Measurements from ENCODE around the gene ZNF609. TPM values are rescaled to one million over a fixed set of nuclear protein-coding genes. Genes with fewer than 3 reads are reported as not detected.
"Not testable (repeated sequence)": the region's sequence is repeated elsewhere in the genome, so short reads cannot be mapped to it uniquely, and the experiment has no call there.

Gene ZNF609
- total and polyA plus RNA-seq, 7 donors: 4.8 to 35.2 (median 29.6) TPM

- H3K9me3 ChIP-seq: peaks cover 0 to 7% (median 3%) of the 10 kb centered on the region in 4 donors
- no peak overlapping the region for H3K27ac ChIP-seq
- intact Hi-C loops (cut with DNase I): no loop called here
- no peak for TF ChIP-seq POLR2AphosphoS5 (IDR thresholded peaks at IDR 0.05)
- no peak for TF ChIP-seq EP300 (IDR thresholded peaks at IDR 0.05)
- no peak for TF ChIP-seq POLR2A (IDR thresholded peaks at IDR 0.05)
- TF ChIP-seq, protein P1, sequence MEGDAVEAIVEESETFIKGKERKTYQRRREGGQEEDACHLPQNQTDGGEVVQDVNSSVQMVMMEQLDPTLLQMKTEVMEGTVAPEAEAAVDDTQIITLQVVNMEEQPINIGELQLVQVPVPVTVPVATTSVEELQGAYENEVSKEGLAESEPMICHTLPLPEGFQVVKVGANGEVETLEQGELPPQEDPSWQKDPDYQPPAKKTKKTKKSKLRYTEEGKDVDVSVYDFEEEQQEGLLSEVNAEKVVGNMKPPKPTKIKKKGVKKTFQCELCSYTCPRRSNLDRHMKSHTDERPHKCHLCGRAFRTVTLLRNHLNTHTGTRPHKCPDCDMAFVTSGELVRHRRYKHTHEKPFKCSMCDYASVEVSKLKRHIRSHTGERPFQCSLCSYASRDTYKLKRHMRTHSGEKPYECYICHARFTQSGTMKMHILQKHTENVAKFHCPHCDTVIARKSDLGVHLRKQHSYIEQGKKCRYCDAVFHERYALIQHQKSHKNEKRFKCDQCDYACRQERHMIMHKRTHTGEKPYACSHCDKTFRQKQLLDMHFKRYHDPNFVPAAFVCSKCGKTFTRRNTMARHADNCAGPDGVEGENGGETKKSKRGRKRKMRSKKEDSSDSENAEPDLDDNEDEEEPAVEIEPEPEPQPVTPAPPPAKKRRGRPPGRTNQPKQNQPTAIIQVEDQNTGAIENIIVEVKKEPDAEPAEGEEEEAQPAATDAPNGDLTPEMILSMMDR (IDR thresholded peaks at IDR 0.05): no peak
- no peaks in the 10 kb centered on the region for H3K36me3 ChIP-seq
- peaks cover 0 to 29% (median 18%) of the 10 kb centered on the region in 4 donors for H3K4me1 ChIP-seq
- 77 to 90% methylated on average over 4 of the region's 4 CpGs for WGBS, 2 donors
- no peak overlapping the region for H3K4me3 ChIP-seq
- no peak for DNase-seq
- H3K27me3 ChIP-seq: no peaks in the 10 kb centered on the region
Observed at GRCh38 chr15:64583519-64583918, 123.1 kb downstream of the ZNF609 start.

GRCh38 chr15:64583983-64584382, 123.6 kb downstream of the ZNF609 start:
- H3K4me3 ChIP-seq: no peak overlapping the region
- H3K9me3 ChIP-seq: peaks cover 0 to 7% (median 3%) of the 10 kb centered on the region in 4 donors
- DNase-seq: no peak
- TF ChIP-seq POLR2A (IDR thresholded peaks at IDR 0.05) (no peak), EP300 (IDR thresholded peaks at IDR 0.05) (no peak)
- 83 to 94% methylated on average over 3 of the region's 3 CpGs for WGBS, 2 donors
- intact Hi-C loops (cut with DNase I): no loop called here
- no peak overlapping the region for H3K27ac ChIP-seq
- H3K36me3 ChIP-seq: no peaks in the 10 kb centered on the region
- no peaks in the 10 kb centered on the region for H3K27me3 ChIP-seq
- peaks cover 0 to 32% (median 18%) of the 10 kb centered on the region in 4 donors for H3K4me1 ChIP-seq

GRCh38 chr15:64586259-64586870, 126.0 kb downstream of the ZNF609 start:
- Histone ChIP-seq H3K4me1 (peaks cover 0 to 37% (median 18%) of the 10 kb centered on the region in 4 donors), H3K27ac (no peak overlapping the region), H3K36me3 (no peaks in the 10 kb centered on the region), H3K4me3 (no peak overlapping the region), H3K9me3 (peaks cover 0 to 2% (median 0%) of the 10 kb centered on the region in 4 donors), H3K27me3 (no peaks in the 10 kb centered on the region)
- 92 to 95% methylated on average over 12 of the region's 12 CpGs for WGBS, 2 donors
- TF ChIP-seq POLR2A (IDR thresholded peaks at IDR 0.05) (no peak), EP300 (IDR thresholded peaks at IDR 0.05) (no peak), POLR2AphosphoS5 (IDR thresholded peaks at IDR 0.05) (no peak)
- TF ChIP-seq, protein P1 (IDR thresholded peaks at IDR 0.05): no peak
- no peak for DNase-seq
- intact Hi-C loops (cut with DNase I): no loop called here

GRCh38 chr15:64586984-64587383, 126.6 kb downstream of the ZNF609 start:
- H3K27ac ChIP-seq: no peak overlapping the region
- TF ChIP-seq, protein P1 (IDR thresholded peaks at IDR 0.05): no peak
- TF ChIP-seq EP300 (IDR thresholded peaks at IDR 0.05): no peak
- no peak for TF ChIP-seq POLR2A (IDR thresholded peaks at IDR 0.05)
- TF ChIP-seq POLR2AphosphoS5 (IDR thresholded peaks at IDR 0.05): no peak
- peaks cover 0 to 37% (median 18%) of the 10 kb centered on the region in 4 donors for H3K4me1 ChIP-seq
- no peak for DNase-seq
- H3K4me3 ChIP-seq: no peak overlapping the region
- H3K27me3 ChIP-seq: no peaks in the 10 kb centered on the region
- intact Hi-C loops (cut with DNase I): no loop called here
- 89 to 92% methylated on average over 4 of the region's 4 CpGs for WGBS, 2 donors
- H3K9me3 ChIP-seq: no peaks in the 10 kb centered on the region
- no peaks in the 10 kb centered on the region for H3K36me3 ChIP-seq

DNA sequence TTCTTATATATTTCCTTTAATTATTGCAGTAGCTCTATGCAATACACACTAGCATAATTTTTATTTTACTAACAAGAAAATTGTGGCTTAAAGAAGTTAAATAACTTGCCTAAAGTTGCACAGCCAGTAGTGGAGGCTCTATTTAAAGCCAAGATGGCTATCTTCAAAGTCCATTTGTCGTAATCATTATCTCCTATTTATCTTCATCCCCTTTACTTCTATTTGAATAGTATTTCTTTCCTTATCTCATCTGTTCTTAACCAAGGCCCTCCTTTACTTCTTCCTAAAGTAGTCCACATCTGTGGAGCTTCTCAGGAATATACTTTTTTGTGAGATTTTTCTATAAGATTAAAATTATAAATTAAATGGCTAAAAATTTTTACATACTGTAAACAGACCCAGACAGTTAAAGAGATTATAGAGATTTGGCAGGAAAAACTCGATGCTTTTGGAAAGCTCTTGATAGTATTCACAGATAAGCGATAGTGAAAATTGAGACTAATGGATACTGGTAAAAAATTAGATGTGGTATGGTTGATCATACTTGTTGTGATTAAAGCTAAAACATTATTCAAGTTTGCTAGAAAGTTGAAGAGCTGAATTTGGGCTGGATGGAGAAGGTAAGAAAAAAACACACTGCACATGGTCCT, 129.2 kb downstream of the ZNF609 start:
- H3K4me1 ChIP-seq: peaks cover 0 to 29% (median 17%) of the 10 kb centered on the region in 4 donors
- H3K4me3 ChIP-seq: no peak overlapping the region
- 78 to 84% methylated on average over 3 of the region's 3 CpGs for WGBS, 2 donors
- H3K27me3 ChIP-seq: no peaks in the 10 kb centered on the region
- H3K36me3 ChIP-seq: no peaks in the 10 kb centered on the region
- no peak overlapping the region for H3K27ac ChIP-seq
- intact Hi-C loops (cut with DNase I): no loop called here
- H3K9me3 ChIP-seq: no peaks in the 10 kb centered on the region
- TF ChIP-seq, protein P1 (IDR thresholded peaks at IDR 0.05): no peak
- DNase-seq: no peak

GRCh38 chr15:64592845-64593244, 132.5 kb downstream of the ZNF609 start:
- H3K9me3 ChIP-seq; H3K27ac ChIP-seq; H3K4me3 ChIP-seq; H3K27me3 ChIP-seq; intact Hi-C loops (cut with DNase I); H3K36me3 ChIP-seq; DNase-seq: not testable (repeated sequence)
- H3K4me1 ChIP-seq: peaks cover 0 to 28% (median 15%) of the 10 kb centered on the region in 4 donors
- WGBS, 2 donors: 97 to 98% methylated on average over 18 of the region's 18 CpGs

Data from sigmoid colon (tissue), 7 donors.